ENCODE data around the gene NR2C2.

DNA sequence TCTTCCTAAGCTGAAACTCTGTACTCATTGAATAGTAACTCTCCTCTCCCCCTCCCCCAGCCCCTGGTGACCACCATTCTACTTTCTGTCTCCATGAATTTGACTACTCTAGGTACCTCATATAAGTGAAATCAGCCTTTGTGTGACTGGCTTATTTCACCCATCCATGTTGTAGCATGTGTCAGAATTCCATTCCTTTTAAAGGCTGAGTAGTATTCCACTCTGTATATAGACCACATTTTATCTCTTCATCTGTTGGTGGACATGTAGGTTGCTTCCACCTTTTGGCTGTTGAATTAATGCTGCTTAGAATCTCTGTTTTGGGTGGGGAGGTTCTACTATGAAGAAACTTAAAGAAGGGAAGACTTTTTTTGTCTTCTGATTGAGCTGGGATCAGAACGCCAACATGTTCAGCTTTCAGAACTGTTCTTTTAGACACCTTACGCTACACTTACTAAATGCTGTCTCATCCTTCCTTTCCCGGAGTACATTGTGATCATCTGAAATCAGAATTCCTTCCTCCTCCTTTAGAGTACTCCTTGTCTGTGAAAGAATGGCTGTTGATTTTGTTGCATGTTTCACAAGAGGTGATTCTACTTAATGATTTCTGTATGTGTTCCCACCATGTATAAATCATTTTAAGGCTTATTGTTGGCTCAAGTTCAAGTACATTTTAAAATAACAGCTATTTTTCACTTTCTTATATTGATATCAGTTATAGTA is 67.4 kb downstream of the NR2C2 start:
- TF ChIP-seq RAD21 (IDR thresholded peaks at IDR 0.05; ENCODE audit: low read depth) (no peak), MAX (IDR thresholded peaks at IDR 0.05) (no peak), TAF1 (IDR thresholded peaks at IDR 0.05; ENCODE audit: low read depth) (no peak), CEBPB (IDR thresholded peaks at IDR 0.05) (no peak), YY1 (IDR thresholded peaks at IDR 0.05; ENCODE audit: low read depth) (no peak), EP300 (IDR thresholded peaks at IDR 0.05; ENCODE audit: borderline replicate concordance) (no peak), TCF12 (IDR thresholded peaks at IDR 0.05; ENCODE audit: low read depth) (no peak)
